Tibial artery (tissue), 4 donors: ENCODE measurements around the gene QDPR.

ENCODE experiments used
- DNase-seq, 2 donors: peaks; one replicate each; pipeline ENCODE4 v3.0.0-alpha.2; 2019
- H3K27ac ChIP-seq, 2 donors: fragments of 200-600 bp; sonication (generic) in 1 of 2; 1 replicate in 1 of 2; 2 replicates in 1 of 2; pipeline ENCODE4 v1.5.1; 2018 to 2019; ENCODE audit warnings: mild to moderate bottlenecking in 1 of 2
- H3K27me3 ChIP-seq, 2 donors: fragments of 200-600 bp; sonication (generic) in 1 of 2; one replicate each; pipeline versions ENCODE4 v1.5.1 to v1.6.0; 2016 to 2019
- H3K36me3 ChIP-seq, 3 donors: fragments of 200-600 bp; sonication (generic) in 2 of 3; one replicate each; pipeline ENCODE4 v1.5.1; 2016 to 2019; ENCODE audit warnings: mild to moderate bottlenecking in 2 of 3
- H3K4me1 ChIP-seq, 4 donors: fragments of 200-600 bp; sonication (generic) in 2 of 4; 1 replicate in 3 of 4; 2 replicates in 1 of 4; pipeline ENCODE4 v1.5.1; 2016 to 2019
- H3K4me3 ChIP-seq, 2 donors: fragments of 200-600 bp; sonication (generic) in 1 of 2; 1 replicate in 1 of 2; 2 replicates in 1 of 2; pipeline ENCODE4 v1.5.1; 2018 to 2019; ENCODE audit warnings: mild to moderate bottlenecking in 2 of 2
- H3K9me3 ChIP-seq, 3 donors: fragments of 200-600 bp; sonication (generic) in 1 of 3; one replicate each; pipeline ENCODE4 v1.5.1; 2016 to 2019
- intact Hi-C: fragments of 100-400 bp; cut with DNase I; formaldehyde crosslinking; loops from one replicate; pipeline ENCODE4 v1.15.0; 2023; ENCODE audit warnings: low total_unique reads
- TF ChIP-seq, protein P1 (sequence below), 2 experiments: fragments of 200-600 bp in 1 of 2; fragments of 450-650 bp in 1 of 2; IDR thresholded peaks; one replicate each; pipeline ENCODE4 v1.5.1; 2017 to 2019; ENCODE audit warnings: antibody characterized with exemption in 2 of 2, mild to moderate bottlenecking in 1 of 2, moderate library complexity in 1 of 2

The QDPR gene

DNA sequence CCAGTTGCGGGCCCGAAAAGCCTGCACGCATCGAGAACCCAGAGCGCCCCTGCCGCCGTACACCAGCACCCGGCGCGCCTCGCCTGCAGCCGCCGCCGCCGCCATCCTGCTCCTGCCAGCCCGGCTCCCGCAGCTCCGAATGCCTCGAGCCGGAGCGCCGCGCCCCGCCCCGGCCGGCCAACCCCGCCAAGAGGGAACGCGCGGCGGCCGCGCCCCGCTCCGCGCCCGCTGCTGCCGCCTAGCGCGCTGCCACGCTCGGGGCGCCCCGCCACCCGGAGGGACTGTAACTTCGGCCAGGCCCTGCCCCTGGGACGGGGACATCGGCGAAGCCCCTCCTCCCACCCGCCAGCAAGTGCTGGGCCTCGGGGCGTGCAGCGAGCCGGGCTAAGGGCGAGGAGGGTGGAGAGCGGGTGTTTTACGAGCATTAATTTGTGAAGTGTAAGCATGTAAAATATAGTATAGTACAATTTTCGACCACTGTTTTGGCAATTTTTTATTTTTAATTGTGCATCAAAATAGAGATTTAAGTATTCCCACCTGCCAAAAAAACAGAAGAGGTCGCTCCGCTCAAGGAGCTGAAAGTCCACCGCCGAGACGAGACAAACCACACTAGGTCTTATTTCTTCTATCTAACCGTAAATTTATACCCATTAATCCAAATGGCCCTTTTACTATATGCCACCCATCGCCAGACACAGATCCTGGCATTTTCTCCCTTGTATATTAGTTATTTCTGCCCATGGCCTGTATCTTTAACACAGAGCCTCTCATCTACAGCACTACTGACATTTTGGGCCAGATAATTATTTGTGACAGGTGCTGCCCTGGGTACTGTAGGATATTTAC is at the start of gene QDPR:
Gene QDPR, minus strand, starts transcription at position 141 of the 846 bp plus-strand sequence. Its CDS starts 36 bp downstream, at position 105.
- DNase-seq = peak; percentile 64 to 90
- Histone ChIP-seq H3K9me3 (no peaks in the 10 kb centered on the region), H3K27me3 (no peaks in the 10 kb centered on the region), H3K27ac (peak within 1 kb of the TSS; percentile 66 to 78), H3K4me1 (peaks cover 0 to 22% (median 15%) of the 10 kb centered on the region in 4 donors), H3K36me3 (peaks cover 0 to 16% (median 0%) of the 10 kb centered on the region in 3 donors), H3K4me3 (peak within 1 kb of the TSS; percentile 82 to 92)
- intact Hi-C loops = no loop called here
- TF ChIP-seq, protein P1, sequence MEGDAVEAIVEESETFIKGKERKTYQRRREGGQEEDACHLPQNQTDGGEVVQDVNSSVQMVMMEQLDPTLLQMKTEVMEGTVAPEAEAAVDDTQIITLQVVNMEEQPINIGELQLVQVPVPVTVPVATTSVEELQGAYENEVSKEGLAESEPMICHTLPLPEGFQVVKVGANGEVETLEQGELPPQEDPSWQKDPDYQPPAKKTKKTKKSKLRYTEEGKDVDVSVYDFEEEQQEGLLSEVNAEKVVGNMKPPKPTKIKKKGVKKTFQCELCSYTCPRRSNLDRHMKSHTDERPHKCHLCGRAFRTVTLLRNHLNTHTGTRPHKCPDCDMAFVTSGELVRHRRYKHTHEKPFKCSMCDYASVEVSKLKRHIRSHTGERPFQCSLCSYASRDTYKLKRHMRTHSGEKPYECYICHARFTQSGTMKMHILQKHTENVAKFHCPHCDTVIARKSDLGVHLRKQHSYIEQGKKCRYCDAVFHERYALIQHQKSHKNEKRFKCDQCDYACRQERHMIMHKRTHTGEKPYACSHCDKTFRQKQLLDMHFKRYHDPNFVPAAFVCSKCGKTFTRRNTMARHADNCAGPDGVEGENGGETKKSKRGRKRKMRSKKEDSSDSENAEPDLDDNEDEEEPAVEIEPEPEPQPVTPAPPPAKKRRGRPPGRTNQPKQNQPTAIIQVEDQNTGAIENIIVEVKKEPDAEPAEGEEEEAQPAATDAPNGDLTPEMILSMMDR (IDR thresholded peaks at IDR 0.05) = peak; percentile 37 to 45

DNA sequence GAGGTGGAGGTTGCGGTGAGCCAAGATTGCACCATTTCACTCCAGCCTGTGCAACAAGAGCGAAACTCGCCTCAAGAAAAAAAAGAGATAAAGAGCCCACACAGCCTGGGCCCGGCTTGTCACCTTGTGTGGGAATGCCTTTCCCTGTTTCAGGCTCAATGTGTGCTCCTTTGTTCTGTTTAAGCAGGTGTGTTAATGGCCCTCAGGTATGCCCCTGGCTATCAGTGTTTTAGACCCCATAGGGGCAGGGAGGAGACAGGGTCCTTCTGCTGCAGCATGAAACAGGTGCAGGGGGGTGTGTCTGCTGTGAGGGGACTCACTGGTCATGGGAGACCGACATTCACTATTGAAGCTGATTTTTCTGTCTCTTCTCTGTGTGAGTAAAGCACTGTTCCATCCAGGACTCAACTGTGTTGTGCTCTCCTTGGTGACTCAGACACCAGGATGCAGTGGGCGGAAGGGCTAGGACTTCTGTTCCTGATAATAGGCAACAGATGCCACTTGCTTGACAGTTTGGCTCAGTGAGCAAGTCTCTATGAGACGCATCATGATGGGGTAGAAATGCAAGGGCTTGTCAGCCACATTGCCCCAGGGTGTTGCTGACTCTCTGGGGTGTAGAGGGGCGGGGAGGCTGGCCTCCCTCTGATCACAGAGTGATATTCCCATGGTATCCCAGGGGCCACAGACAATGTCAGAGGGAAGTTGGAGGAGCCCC is 49.5 kb upstream of the QDPR start:
- H3K27ac ChIP-seq = no peak overlapping the region
- no peaks in the 10 kb centered on the region for H3K36me3 ChIP-seq
- H3K4me1 ChIP-seq = no peaks in the 10 kb centered on the region
- H3K9me3 ChIP-seq = no peaks in the 10 kb centered on the region
- intact Hi-C loops = no loop called here
- DNase-seq = no peak
- no peaks in the 10 kb centered on the region for H3K27me3 ChIP-seq
- TF ChIP-seq, protein P1 (IDR thresholded peaks at IDR 0.05) = no peak
- no peak overlapping the region for H3K4me3 ChIP-seq

DNA sequence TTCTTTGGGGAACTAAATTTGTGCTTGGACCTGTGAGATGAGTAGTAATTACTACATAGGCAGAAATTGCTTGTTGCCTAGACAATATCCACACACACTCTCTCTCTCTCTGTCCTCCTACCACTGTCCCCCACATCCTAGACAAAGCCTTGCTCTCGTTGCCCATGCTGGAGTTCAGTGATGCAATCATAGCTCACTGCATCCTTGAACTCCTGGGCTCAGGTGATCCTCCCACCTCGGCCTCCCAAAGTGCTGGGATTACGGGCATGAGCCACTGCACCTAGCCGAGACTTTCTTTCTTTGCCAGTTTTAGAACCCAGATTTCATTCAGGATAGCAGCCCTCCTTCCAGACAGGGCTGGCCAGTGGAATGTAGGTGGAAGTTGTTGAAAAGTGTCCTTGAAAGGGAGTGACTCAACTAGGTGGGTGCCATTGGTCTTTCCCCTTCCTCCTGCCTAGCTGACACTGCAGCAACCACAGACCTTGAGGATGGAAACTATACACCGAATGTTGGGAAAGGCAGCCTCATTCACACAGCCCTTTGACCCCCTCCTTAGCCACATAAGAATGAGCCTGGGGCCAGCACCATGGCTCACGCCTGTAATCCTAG is 48.3 kb upstream of the QDPR start:
- Histone ChIP-seq H3K27ac (no peak overlapping the region), H3K4me3 (no peak overlapping the region), H3K9me3 (no peaks in the 10 kb centered on the region), H3K27me3 (no peaks in the 10 kb centered on the region), H3K4me1 (no peaks in the 10 kb centered on the region), H3K36me3 (no peaks in the 10 kb centered on the region)
- intact Hi-C loops = no loop called here
- DNase-seq = no peak
- TF ChIP-seq, protein P1 (IDR thresholded peaks at IDR 0.05) = no peak

DNA sequence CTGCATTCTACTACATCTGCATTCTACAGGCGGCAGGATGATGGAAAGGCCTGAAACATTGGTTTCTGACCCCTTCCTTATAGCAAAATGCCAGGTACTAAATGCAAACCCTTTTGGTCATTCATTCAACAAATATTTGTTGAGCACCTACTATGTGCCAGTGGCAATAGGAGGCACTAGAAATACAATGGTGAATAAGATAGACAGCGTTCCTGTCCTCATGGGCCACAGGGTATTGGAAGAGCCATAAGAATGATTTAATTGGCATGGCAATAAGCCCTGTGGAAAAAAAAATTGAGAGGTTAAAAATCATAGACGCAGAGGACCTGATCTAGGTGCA is 47.8 kb upstream of the QDPR start:
- no peaks in the 10 kb centered on the region for H3K9me3 ChIP-seq
- TF ChIP-seq, protein P1 (IDR thresholded peaks at IDR 0.05) = no peak

DNA sequence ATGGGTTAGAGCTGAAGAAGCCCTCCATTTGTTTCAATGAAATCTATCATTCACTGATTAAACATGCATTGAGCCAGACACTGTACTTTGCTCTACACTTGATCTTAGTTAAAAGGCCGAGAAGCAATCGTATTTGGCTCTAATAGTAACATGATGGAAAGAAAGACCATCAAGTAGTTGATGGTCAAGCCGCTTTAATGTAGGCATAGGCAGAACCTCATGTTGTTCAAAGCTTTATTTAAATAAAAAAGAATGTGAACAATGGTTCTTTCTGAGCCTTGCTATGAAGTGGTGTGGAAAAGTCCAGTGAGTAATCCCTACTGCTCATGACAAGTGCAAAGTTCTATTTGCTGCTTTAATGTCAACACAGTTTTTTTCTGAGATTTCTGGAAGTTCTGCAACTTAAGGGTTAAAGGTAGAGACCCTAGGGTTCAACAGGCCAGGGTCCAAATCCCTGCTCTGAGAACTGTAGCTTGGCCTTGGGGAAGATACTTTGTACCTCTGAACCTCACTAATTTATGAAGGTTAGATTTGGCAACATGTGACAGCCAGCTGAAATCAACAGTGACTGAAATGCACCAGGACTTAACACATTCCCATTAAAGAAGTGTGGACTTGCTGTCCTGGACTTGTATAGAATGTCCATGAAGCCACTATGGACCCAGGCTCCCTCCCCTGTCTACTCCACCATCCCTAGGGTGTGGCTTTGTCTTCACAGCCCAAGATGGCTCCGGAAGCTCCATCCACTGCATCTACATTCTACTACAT is 47.2 kb upstream of the QDPR start:
- Histone ChIP-seq H3K27me3 (peaks cover 0 to 8% of the 10 kb centered on the region in 2 donors), H3K4me1 (no peaks in the 10 kb centered on the region), H3K4me3 (no peak overlapping the region), H3K9me3 (no peaks in the 10 kb centered on the region), H3K27ac (no peak overlapping the region), H3K36me3 (no peaks in the 10 kb centered on the region)
- DNase-seq = no peak
- TF ChIP-seq, protein P1 (IDR thresholded peaks at IDR 0.05) = no peak
- intact Hi-C loops = no loop called here

More for the DNA sequence above, 47.8 kb upstream of the QDPR start:
- no peak overlapping the region for H3K27ac ChIP-seq
- no peak for DNase-seq
- no peaks in the 10 kb centered on the region for H3K36me3 ChIP-seq
- H3K4me1 ChIP-seq = no peaks in the 10 kb centered on the region
- no peak overlapping the region for H3K4me3 ChIP-seq
- intact Hi-C loops = no loop called here
- H3K27me3 ChIP-seq = peaks cover 0 to 4% of the 10 kb centered on the region in 2 donors
